Measurements from ENCODE around the gene PIGM.

PIGM gene

GRCh38 chr1:160022330-160023310, 9.2 kb downstream of the PIGM start:
- no peaks in the 10 kb centered on the region for H3K36me3 ChIP-seq (ENCODE audit: control insufficient read depth, insufficient read depth, low read length)
- H3K4me3 ChIP-seq (ENCODE audit: low read length) = no peak overlapping the region
- WGBS (ENCODE audit: insufficient coverage, insufficient read length) = 100% methylated on average over 1 of the region's 6 CpGs
- no peak for DNase-seq (ENCODE audit: low read depth, low spot score)
- no peak overlapping the region for H3K27ac ChIP-seq (ENCODE audit: low read length)
- no peaks in the 10 kb centered on the region for H3K4me1 ChIP-seq (ENCODE audit: control insufficient read depth, insufficient read depth, low read length)
- no peaks in the 10 kb centered on the region for H3K27me3 ChIP-seq (ENCODE audit: control insufficient read depth, insufficient read depth, low read length)
- H3K9me3 ChIP-seq (ENCODE audit: control insufficient read depth, insufficient read depth, low read length) = no peaks in the 10 kb centered on the region

- no peaks in the 10 kb centered on the region for H3K36me3 ChIP-seq (ENCODE audit: control insufficient read depth, insufficient read depth, low read length)
- H3K27me3 ChIP-seq (ENCODE audit: control insufficient read depth, insufficient read depth, low read length) = no peaks in the 10 kb centered on the region
- no peaks in the 10 kb centered on the region for H3K4me1 ChIP-seq (ENCODE audit: control insufficient read depth, insufficient read depth, low read length)
- no peak overlapping the region for H3K27ac ChIP-seq (ENCODE audit: low read length)
- no peak for DNase-seq (ENCODE audit: low read depth, low spot score)
- H3K4me3 ChIP-seq (ENCODE audit: low read length) = no peak overlapping the region
- WGBS (ENCODE audit: insufficient coverage, insufficient read length) = no CpG with 5 or more reads among the region's 5 CpGs
- no peaks in the 10 kb centered on the region for H3K9me3 ChIP-seq (ENCODE audit: control insufficient read depth, insufficient read depth, low read length)
Measured at GRCh38 chr1:160021376-160022074, 10.3 kb downstream of the PIGM start.

- no peaks in the 10 kb centered on the region for H3K27me3 ChIP-seq (ENCODE audit: control insufficient read depth, insufficient read depth, low read length)
Measured at GRCh38 chr1:160020196-160020595, 11.6 kb downstream of the PIGM start.

GRCh38 chr1:160018900-160019299, 12.9 kb downstream of the PIGM start:
- Histone ChIP-seq H3K4me1 (ENCODE audit: control insufficient read depth, insufficient read depth, low read length) (no peaks in the 10 kb centered on the region), H3K4me3 (ENCODE audit: low read length) (no peak overlapping the region), H3K36me3 (ENCODE audit: control insufficient read depth, insufficient read depth, low read length) (no peaks in the 10 kb centered on the region), H3K27me3 (ENCODE audit: control insufficient read depth, insufficient read depth, low read length) (no peaks in the 10 kb centered on the region), H3K9me3 (ENCODE audit: control insufficient read depth, insufficient read depth, low read length) (no peaks in the 10 kb centered on the region), H3K27ac (ENCODE audit: low read length) (no peak overlapping the region)
- no CpG with 5 or more reads among the region's 1 CpG for WGBS (ENCODE audit: insufficient coverage, insufficient read length)
- no peak for DNase-seq (ENCODE audit: low read depth, low spot score)

More at GRCh38 chr1:160020196-160020595, 11.6 kb downstream of the PIGM start:
- Histone ChIP-seq H3K4me1 (ENCODE audit: control insufficient read depth, insufficient read depth, low read length) (no peaks in the 10 kb centered on the region), H3K4me3 (ENCODE audit: low read length) (no peak overlapping the region), H3K9me3 (ENCODE audit: control insufficient read depth, insufficient read depth, low read length) (no peaks in the 10 kb centered on the region), H3K36me3 (ENCODE audit: control insufficient read depth, insufficient read depth, low read length) (no peaks in the 10 kb centered on the region), H3K27ac (ENCODE audit: low read length) (no peak overlapping the region)
- WGBS (ENCODE audit: insufficient coverage, insufficient read length) = no CpG with 5 or more reads among the region's 5 CpGs
- no peak for DNase-seq (ENCODE audit: low read depth, low spot score)

GRCh38 chr1:160018347-160018746, 13.4 kb downstream of the PIGM start:
- H3K27me3 ChIP-seq (ENCODE audit: control insufficient read depth, insufficient read depth, low read length) = no peaks in the 10 kb centered on the region
- no peak overlapping the region for H3K4me3 ChIP-seq (ENCODE audit: low read length)
- WGBS (ENCODE audit: insufficient coverage, insufficient read length) = no CpG with 5 or more reads among the region's 3 CpGs
- H3K9me3 ChIP-seq (ENCODE audit: control insufficient read depth, insufficient read depth, low read length) = no peaks in the 10 kb centered on the region
- no peaks in the 10 kb centered on the region for H3K4me1 ChIP-seq (ENCODE audit: control insufficient read depth, insufficient read depth, low read length)
- DNase-seq (ENCODE audit: low read depth, low spot score) = no peak
- H3K36me3 ChIP-seq (ENCODE audit: control insufficient read depth, insufficient read depth, low read length) = no peaks in the 10 kb centered on the region
- H3K27ac ChIP-seq (ENCODE audit: low read length) = no peak overlapping the region

GRCh38 chr1:160017592-160017991, 14.2 kb downstream of the PIGM start:
- DNase-seq (ENCODE audit: low read depth, low spot score) = no peak
- Histone ChIP-seq H3K4me1 (ENCODE audit: control insufficient read depth, insufficient read depth, low read length) (no peaks in the 10 kb centered on the region), H3K36me3 (ENCODE audit: control insufficient read depth, insufficient read depth, low read length) (no peaks in the 10 kb centered on the region), H3K4me3 (ENCODE audit: low read length) (no peak overlapping the region), H3K9me3 (ENCODE audit: control insufficient read depth, insufficient read depth, low read length) (no peaks in the 10 kb centered on the region), H3K27ac (ENCODE audit: low read length) (no peak overlapping the region), H3K27me3 (ENCODE audit: control insufficient read depth, insufficient read depth, low read length) (no peaks in the 10 kb centered on the region)
- no CpG with 5 or more reads among the region's 1 CpG for WGBS (ENCODE audit: insufficient coverage, insufficient read length)

GRCh38 chr1:160011781-160012180, 20.0 kb downstream of the PIGM start:
- no peak for DNase-seq (ENCODE audit: low read depth, low spot score)
- Histone ChIP-seq H3K4me1 (ENCODE audit: control insufficient read depth, insufficient read depth, low read length) (no peaks in the 10 kb centered on the region), H3K27ac (ENCODE audit: low read length) (no peak overlapping the region), H3K27me3 (ENCODE audit: control insufficient read depth, insufficient read depth, low read length) (no peaks in the 10 kb centered on the region), H3K4me3 (ENCODE audit: low read length) (no peak overlapping the region), H3K9me3 (ENCODE audit: control insufficient read depth, insufficient read depth, low read length) (no peaks in the 10 kb centered on the region), H3K36me3 (ENCODE audit: control insufficient read depth, insufficient read depth, low read length) (no peaks in the 10 kb centered on the region)
- WGBS (ENCODE audit: insufficient coverage, insufficient read length) = no CpG with 5 or more reads among the region's 3 CpGs

GRCh38 chr1:160009801-160010200, 22.0 kb downstream of the PIGM start:
- Histone ChIP-seq H3K27me3 (ENCODE audit: control insufficient read depth, insufficient read depth, low read length) (no peaks in the 10 kb centered on the region), H3K4me1 (ENCODE audit: control insufficient read depth, insufficient read depth, low read length) (no peaks in the 10 kb centered on the region), H3K27ac (ENCODE audit: low read length) (no peak overlapping the region), H3K36me3 (ENCODE audit: control insufficient read depth, insufficient read depth, low read length) (no peaks in the 10 kb centered on the region), H3K4me3 (ENCODE audit: low read length) (no peak overlapping the region), H3K9me3 (ENCODE audit: control insufficient read depth, insufficient read depth, low read length) (no peaks in the 10 kb centered on the region)
- no peak for DNase-seq (ENCODE audit: low read depth, low spot score)
- WGBS (ENCODE audit: insufficient coverage, insufficient read length) = no CpG with 5 or more reads among the region's 2 CpGs

GRCh38 chr1:160009081-160009480, 22.7 kb downstream of the PIGM start:
- Histone ChIP-seq H3K36me3 (ENCODE audit: control insufficient read depth, insufficient read depth, low read length) (no peaks in the 10 kb centered on the region), H3K4me1 (ENCODE audit: control insufficient read depth, insufficient read depth, low read length) (no peaks in the 10 kb centered on the region), H3K27ac (ENCODE audit: low read length) (no peak overlapping the region), H3K27me3 (ENCODE audit: control insufficient read depth, insufficient read depth, low read length) (no peaks in the 10 kb centered on the region), H3K4me3 (ENCODE audit: low read length) (no peak overlapping the region), H3K9me3 (ENCODE audit: control insufficient read depth, insufficient read depth, low read length) (no peaks in the 10 kb centered on the region)
- WGBS (ENCODE audit: insufficient coverage, insufficient read length) = no CpG with 5 or more reads among the region's 2 CpGs
- no peak for DNase-seq (ENCODE audit: low read depth, low spot score)

- Histone ChIP-seq H3K4me1 (ENCODE audit: control insufficient read depth, insufficient read depth, low read length) (no peaks in the 10 kb centered on the region), H3K4me3 (ENCODE audit: low read length) (no peak overlapping the region), H3K27me3 (ENCODE audit: control insufficient read depth, insufficient read depth, low read length) (no peaks in the 10 kb centered on the region), H3K9me3 (ENCODE audit: control insufficient read depth, insufficient read depth, low read length) (no peaks in the 10 kb centered on the region), H3K27ac (ENCODE audit: low read length) (no peak overlapping the region), H3K36me3 (ENCODE audit: control insufficient read depth, insufficient read depth, low read length) (no peaks in the 10 kb centered on the region)
- no CpG with 5 or more reads among the region's 3 CpGs for WGBS (ENCODE audit: insufficient coverage, insufficient read length)
- DNase-seq (ENCODE audit: low read depth, low spot score) = no peak
Measured at GRCh38 chr1:160007577-160008200, 24.1 kb downstream of the PIGM start.
